Midbrain (tissue), 1 donor: ENCODE measurements around the gene WDR74.

Experiments used
- DNase-seq: peaks from one replicate; lab custom pipeline; 2025; lab: John Stamatoyannopoulos, UW

Gene WDR74

GRCh38 chr11:62794201-62794775 lies 45.1 kb downstream of the WDR74 start:
- no peak for DNase-seq

- no peak for DNase-seq
Measured at GRCh38 chr11:62792202-62792575, 47.2 kb downstream of the WDR74 start.

- DNase-seq = peak; percentile 85
Measured at GRCh38 chr11:62791501-62792201, 47.7 kb downstream of the WDR74 start, which contains the start of gene TMEM223. TSS of gene TMEM223 (minus strand) at chr11:62792006. CDS start at chr11:62791994, 12 bp downstream.

- no peak for DNase-seq
Measured at GRCh38 chr11:62789576-62789975, 49.8 kb downstream of the WDR74 start.

GRCh38 chr11:62788991-62789390 lies 50.4 kb downstream of the WDR74 start:
- DNase-seq = no peak

GRCh38 chr11:62787005-62787759 lies 52.2 kb downstream of the WDR74 start, which contains the start of gene TMEM179B:
TSS of gene TMEM179B (plus strand) at chr11:62787402. CDS start at chr11:62787432, 30 bp downstream.
- peak; percentile 98 for DNase-seq

- peak; percentile 88 for DNase-seq
Measured at GRCh38 chr11:62786318-62787004, 52.9 kb downstream of the WDR74 start.
